ENCODE results near the gene STK32C. TPM values are rescaled to one million over a fixed set of nuclear protein-coding genes. Genes with fewer than 3 reads are reported as not detected.

The STK32C gene
- total RNA-seq, 1 donor from 2014 or later = 15.7 TPM

GRCh38 chr10:132178672-132179545 lies 128.8 kb downstream of the STK32C start:
- no peak for DNase-seq (ENCODE audit: extremely low spot score, unreplicated experiment)
- no peak overlapping the region for H3K4me3 Mint-ChIP-seq (ENCODE audit: unreplicated experiment)
- H3K27me3 Mint-ChIP-seq (ENCODE audit: unreplicated experiment) = peaks cover 47% of the 10 kb centered on the region
- H3K36me3 Mint-ChIP-seq (ENCODE audit: unreplicated experiment) = no peaks in the 10 kb centered on the region
- H3K4me1 Mint-ChIP-seq (ENCODE audit: unreplicated experiment) = peaks cover 2% of the 10 kb centered on the region
- no peak overlapping the region for H3K27ac Mint-ChIP-seq (ENCODE audit: unreplicated experiment)
- no peak for TF ChIP-seq CTCF (IDR thresholded peaks at IDR 0.05)
- H3K9me3 Mint-ChIP-seq (ENCODE audit: unreplicated experiment) = no peaks in the 10 kb centered on the region

- Mint-ChIP-seq H3K9me3 (ENCODE audit: unreplicated experiment) (no peaks in the 10 kb centered on the region), H3K4me3 (ENCODE audit: unreplicated experiment) (no peak overlapping the region), H3K27me3 (ENCODE audit: unreplicated experiment) (peaks cover 39% of the 10 kb centered on the region), H3K4me1 (ENCODE audit: unreplicated experiment) (peaks cover 2% of the 10 kb centered on the region), H3K36me3 (ENCODE audit: unreplicated experiment) (no peaks in the 10 kb centered on the region), H3K27ac (ENCODE audit: unreplicated experiment) (no peak overlapping the region)
- no peak for TF ChIP-seq CTCF (IDR thresholded peaks at IDR 0.05)
- no peak for DNase-seq (ENCODE audit: extremely low spot score, unreplicated experiment)
These were observed 129.7 kb downstream of the STK32C start for GRCh38 chr10:132178046-132178445.

GRCh38 chr10:132176623-132177500 lies 130.9 kb downstream of the STK32C start:
- peaks cover 2% of the 10 kb centered on the region for H3K4me1 Mint-ChIP-seq (ENCODE audit: unreplicated experiment)

GRCh38 chr10:132175907-132176581 lies 131.7 kb downstream of the STK32C start:
- no peaks in the 10 kb centered on the region for H3K36me3 Mint-ChIP-seq (ENCODE audit: unreplicated experiment)
- no peaks in the 10 kb centered on the region for H3K9me3 Mint-ChIP-seq (ENCODE audit: unreplicated experiment)
- no peak for TF ChIP-seq CTCF (IDR thresholded peaks at IDR 0.05)
- no peak overlapping the region for H3K27ac Mint-ChIP-seq (ENCODE audit: unreplicated experiment)
- no peak for DNase-seq (ENCODE audit: extremely low spot score, unreplicated experiment)
- H3K27me3 Mint-ChIP-seq (ENCODE audit: unreplicated experiment) = peaks cover 33% of the 10 kb centered on the region
- peaks cover 2% of the 10 kb centered on the region for H3K4me1 Mint-ChIP-seq (ENCODE audit: unreplicated experiment)
- no peak overlapping the region for H3K4me3 Mint-ChIP-seq (ENCODE audit: unreplicated experiment)

More at GRCh38 chr10:132176623-132177500, 130.9 kb downstream of the STK32C start:
- H3K27me3 Mint-ChIP-seq (ENCODE audit: unreplicated experiment) = peaks cover 40% of the 10 kb centered on the region
- TF ChIP-seq CTCF (IDR thresholded peaks at IDR 0.05) = no peak
- H3K27ac Mint-ChIP-seq (ENCODE audit: unreplicated experiment) = no peak overlapping the region
- no peaks in the 10 kb centered on the region for H3K9me3 Mint-ChIP-seq (ENCODE audit: unreplicated experiment)
- H3K4me3 Mint-ChIP-seq (ENCODE audit: unreplicated experiment) = no peak overlapping the region
- H3K36me3 Mint-ChIP-seq (ENCODE audit: unreplicated experiment) = no peaks in the 10 kb centered on the region
- no peak for DNase-seq (ENCODE audit: extremely low spot score, unreplicated experiment)
